Measurements from ENCODE around the gene LIM2.
"Not testable (repeated sequence)": the region's sequence is repeated elsewhere in the genome, so short reads cannot be mapped to it uniquely, and the experiment has no call there.

LIM2 gene

DNA sequence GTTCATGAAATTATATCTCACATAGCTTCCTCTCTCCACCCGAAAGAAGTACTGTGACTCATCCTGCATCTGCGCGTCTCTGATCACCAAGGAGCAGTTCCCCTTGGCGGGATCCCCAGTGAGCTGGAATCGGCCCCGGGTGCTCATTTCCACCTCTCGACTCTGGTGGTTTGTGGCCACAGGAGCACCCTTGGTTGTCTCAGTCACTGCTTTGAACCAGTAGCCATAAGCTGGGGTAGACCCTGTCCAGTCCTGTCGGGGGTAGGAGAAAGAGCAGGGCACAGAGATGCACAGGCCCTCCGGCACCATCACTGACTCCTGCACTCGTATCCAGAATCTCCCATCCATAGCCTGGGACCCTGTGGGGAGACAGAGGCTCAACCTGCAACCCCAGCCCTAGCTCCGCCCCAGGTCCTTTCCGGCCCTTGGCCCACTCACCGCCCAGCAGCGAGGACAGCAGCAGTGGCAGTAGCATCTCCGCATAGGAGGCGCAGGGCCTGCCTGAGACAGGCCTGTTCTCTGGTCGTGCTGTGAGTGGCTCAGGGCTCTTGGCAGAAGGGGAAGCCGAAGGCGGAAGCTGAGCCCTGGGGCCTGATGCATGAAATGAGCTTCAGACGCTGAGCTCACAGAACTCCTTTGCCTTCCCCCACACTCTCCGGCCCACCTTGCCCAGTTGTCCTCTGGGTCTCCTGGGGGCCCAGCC lies 29.5 kb upstream of the LIM2 start, which contains the start of gene SIGLEC10:
TSS of gene SIGLEC10 (minus strand) at position 536 of the 703 bp plus-strand sequence. CDS start at position 475, 61 bp downstream.
- no peaks in the 10 kb centered on the region for H3K9me3 ChIP-seq (ENCODE audit: control insufficient read depth in 2 of 2, low read length in 2 of 2)
- H3K27me3 ChIP-seq (ENCODE audit: control insufficient read depth in 1 of 2, insufficient read depth in 2 of 2, low read length in 2 of 2) = peaks cover 3 to 14% of the 10 kb centered on the region in 2 donors
- H3K27ac ChIP-seq (ENCODE audit: low read length) = no peak within 1 kb of the TSS
- no peak within 1 kb of the TSS for H3K4me3 ChIP-seq (ENCODE audit: low read length in 2 of 2)
- H3K4me1 ChIP-seq (ENCODE audit: control insufficient read depth, insufficient read depth, low read length) = no peaks in the 10 kb centered on the region
- no peaks in the 10 kb centered on the region for H3K36me3 ChIP-seq (ENCODE audit: control insufficient read depth in 2 of 2, insufficient read depth in 2 of 2, low read length in 2 of 2)
- H3K9ac ChIP-seq (ENCODE audit: low read length in 2 of 2) = no peak within 1 kb of the TSS

DNA sequence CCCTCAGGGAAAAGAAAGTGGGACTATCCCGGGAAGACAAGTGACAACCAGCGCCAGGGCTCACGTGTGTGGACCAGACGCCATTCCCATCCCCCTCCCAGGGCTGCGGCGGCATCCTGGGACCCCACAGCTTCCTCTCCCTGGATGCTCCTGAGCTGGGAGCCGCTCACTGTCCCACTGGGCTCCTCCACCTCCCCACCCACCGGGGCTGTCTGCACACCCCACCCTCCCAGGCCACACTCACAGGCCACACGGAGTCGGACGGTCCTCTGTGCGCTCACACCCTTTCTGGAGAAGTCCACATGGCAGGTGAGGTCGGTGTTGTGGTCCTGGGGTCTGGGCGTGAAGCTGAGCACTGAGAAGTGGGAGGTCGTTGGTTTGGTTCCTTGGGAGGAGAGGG lies 28.6 kb upstream of the LIM2 start:
- not testable (repeated sequence) for H3K9me3 ChIP-seq (ENCODE audit: control insufficient read depth in 2 of 2, low read length in 2 of 2); H3K4me3 ChIP-seq (ENCODE audit: low read length in 2 of 2); H3K36me3 ChIP-seq (ENCODE audit: control insufficient read depth in 2 of 2, insufficient read depth in 2 of 2, low read length in 2 of 2); H3K27ac ChIP-seq (ENCODE audit: low read length); H3K4me1 ChIP-seq (ENCODE audit: control insufficient read depth, insufficient read depth, low read length); H3K9ac ChIP-seq (ENCODE audit: low read length in 2 of 2)
- H3K27me3 ChIP-seq (ENCODE audit: control insufficient read depth in 1 of 2, insufficient read depth in 2 of 2, low read length in 2 of 2) = peaks cover 3 to 12% of the 10 kb centered on the region in 2 donors

DNA sequence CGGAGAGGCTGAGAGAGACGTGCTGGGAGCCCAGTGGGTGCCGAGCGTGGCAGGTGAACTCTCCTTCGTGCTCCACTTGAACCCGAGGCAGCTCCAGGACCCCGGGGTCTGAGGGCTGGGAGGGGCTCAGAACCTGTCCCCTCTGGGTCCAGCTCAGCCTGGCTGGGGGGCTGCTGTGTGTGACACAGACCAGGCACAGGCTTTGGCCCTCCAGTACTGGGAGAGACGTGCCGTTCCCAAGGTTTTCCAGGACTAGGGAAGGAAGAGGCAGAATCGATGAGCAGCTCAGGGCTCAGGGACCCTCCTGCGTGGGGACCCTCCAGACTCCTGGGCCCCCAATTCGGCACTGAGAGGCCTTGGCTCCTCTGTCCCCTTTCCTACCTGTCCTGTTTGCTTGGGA lies 27.4 kb upstream of the LIM2 start:
- no peaks in the 10 kb centered on the region for H3K36me3 ChIP-seq (ENCODE audit: control insufficient read depth in 2 of 2, insufficient read depth in 2 of 2, low read length in 2 of 2)

DNA sequence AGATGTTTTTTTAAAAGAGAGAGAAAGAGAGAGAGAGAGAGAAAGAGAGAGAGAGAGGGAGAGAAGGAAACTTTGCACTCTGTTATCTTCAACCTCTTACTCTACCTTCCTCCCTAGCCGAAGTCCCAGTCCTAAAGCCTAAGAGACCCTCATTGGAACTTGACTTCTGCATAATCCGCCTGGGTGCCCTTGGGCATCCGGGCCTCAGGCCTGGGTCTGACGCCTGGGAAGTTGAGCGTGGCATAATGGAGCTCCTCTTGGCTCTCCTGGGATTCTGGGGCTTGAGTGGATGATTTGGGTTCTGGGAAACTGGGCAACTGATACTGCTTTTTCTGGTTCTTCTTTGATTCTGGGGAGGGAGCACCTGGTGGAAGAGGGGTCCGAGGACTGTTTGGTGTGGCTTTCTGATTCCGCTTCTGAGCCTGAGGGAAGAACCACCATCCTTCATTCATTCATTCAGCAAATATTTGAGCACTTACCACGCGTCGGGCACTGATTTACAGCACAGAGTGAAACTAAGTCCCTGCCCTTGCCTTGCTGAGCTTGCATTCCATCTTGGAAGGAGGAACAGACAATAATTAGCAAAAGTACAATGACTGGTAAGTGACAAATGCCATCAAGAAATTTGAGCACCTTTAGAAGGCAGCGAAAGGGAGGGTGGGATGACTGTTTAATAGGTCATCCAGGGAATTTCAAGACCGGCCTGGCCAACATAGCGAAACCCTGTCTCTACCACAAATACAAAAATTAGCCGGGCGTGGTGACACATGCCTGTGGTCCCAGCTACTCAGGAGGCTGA lies 23.4 kb upstream of the LIM2 start:
- Histone ChIP-seq H3K27ac (ENCODE audit: low read length) (no peak overlapping the region), H3K9me3 (ENCODE audit: control insufficient read depth in 2 of 2, low read length in 2 of 2) (peaks cover 0 to 2% of the 10 kb centered on the region in 2 donors), H3K27me3 (ENCODE audit: control insufficient read depth in 1 of 2, insufficient read depth in 2 of 2, low read length in 2 of 2) (peaks cover 2 to 4% of the 10 kb centered on the region in 2 donors), H3K36me3 (ENCODE audit: control insufficient read depth in 2 of 2, insufficient read depth in 2 of 2, low read length in 2 of 2) (no peaks in the 10 kb centered on the region), H3K9ac (ENCODE audit: low read length in 2 of 2) (no peak overlapping the region), H3K4me3 (ENCODE audit: low read length in 2 of 2) (no peak overlapping the region), H3K4me1 (ENCODE audit: control insufficient read depth, insufficient read depth, low read length) (no peaks in the 10 kb centered on the region)

More for the DNA sequence above, 27.4 kb upstream of the LIM2 start:
- Histone ChIP-seq H3K4me3 (ENCODE audit: low read length in 2 of 2) (no peak overlapping the region), H3K9me3 (ENCODE audit: control insufficient read depth in 2 of 2, low read length in 2 of 2) (no peaks in the 10 kb centered on the region), H3K27ac (ENCODE audit: low read length) (no peak overlapping the region), H3K9ac (ENCODE audit: low read length in 2 of 2) (no peak overlapping the region), H3K27me3 (ENCODE audit: control insufficient read depth in 1 of 2, insufficient read depth in 2 of 2, low read length in 2 of 2) (peaks cover 4 to 7% of the 10 kb centered on the region in 2 donors), H3K4me1 (ENCODE audit: control insufficient read depth, insufficient read depth, low read length) (no peaks in the 10 kb centered on the region)

DNA sequence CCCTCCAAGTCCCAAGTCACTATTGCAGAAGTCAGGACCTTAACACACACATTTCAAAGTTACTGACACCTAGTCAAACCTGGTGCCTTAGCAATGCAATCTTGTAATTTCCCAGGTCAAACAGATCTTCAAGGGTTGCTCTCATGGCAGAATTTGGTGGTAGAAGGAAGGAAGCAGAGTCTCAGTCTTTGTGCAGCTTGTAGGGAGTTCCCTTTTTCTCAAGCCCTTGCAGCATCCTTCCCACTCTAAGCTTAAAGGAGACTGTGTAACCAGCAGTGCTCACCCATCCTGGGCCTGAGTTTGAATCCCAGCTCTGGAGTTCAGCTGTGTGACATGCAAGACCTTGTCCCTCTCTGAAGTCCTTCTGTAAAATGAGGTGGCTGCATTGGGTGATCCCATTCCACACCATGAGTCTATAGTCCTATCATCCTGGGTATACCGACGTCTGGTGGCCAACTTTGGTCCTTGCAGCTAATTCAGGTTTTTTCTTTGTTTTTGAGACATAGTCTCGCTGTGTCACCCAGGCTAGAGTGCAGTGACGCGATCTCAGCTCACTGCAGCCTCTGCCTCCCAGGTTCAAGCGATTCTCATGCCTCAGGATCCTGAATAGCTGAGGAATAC lies 19.8 kb upstream of the LIM2 start:
- Histone ChIP-seq H3K36me3 (ENCODE audit: control insufficient read depth in 2 of 2, insufficient read depth in 2 of 2, low read length in 2 of 2) (no peaks in the 10 kb centered on the region), H3K4me3 (ENCODE audit: low read length in 2 of 2) (no peak overlapping the region), H3K27ac (ENCODE audit: low read length) (no peak overlapping the region), H3K27me3 (ENCODE audit: control insufficient read depth in 1 of 2, insufficient read depth in 2 of 2, low read length in 2 of 2) (peaks cover 0 to 4% of the 10 kb centered on the region in 2 donors), H3K9ac (ENCODE audit: low read length in 2 of 2) (no peak overlapping the region), H3K9me3 (ENCODE audit: control insufficient read depth in 2 of 2, low read length in 2 of 2) (peaks cover 0 to 3% of the 10 kb centered on the region in 2 donors), H3K4me1 (ENCODE audit: control insufficient read depth, insufficient read depth, low read length) (no peaks in the 10 kb centered on the region)

DNA sequence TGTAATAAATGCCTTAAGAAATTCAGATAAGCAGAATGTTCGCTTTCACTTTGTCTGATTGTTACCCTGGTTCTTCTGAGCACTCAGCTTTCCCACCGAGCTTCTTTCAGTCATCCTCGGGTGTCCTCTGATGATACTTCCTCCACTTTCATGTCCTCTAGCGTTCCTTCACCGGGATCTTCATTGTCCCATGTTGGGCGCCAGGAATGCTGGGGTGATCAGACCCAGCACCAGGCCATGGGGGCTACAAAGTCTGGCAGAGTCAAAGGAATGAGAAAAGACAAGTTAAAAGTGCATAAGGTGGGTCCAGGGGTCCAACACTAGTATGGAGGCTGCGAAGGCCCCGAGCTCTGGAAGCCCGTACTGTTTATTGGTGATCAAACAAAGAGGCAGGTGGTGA lies 14.3 kb upstream of the LIM2 start:
- peaks cover 4 to 9% of the 10 kb centered on the region in 2 donors for H3K9me3 ChIP-seq (ENCODE audit: control insufficient read depth in 2 of 2, low read length in 2 of 2)
- H3K27ac ChIP-seq (ENCODE audit: low read length) = no peak overlapping the region
- no peaks in the 10 kb centered on the region for H3K27me3 ChIP-seq (ENCODE audit: control insufficient read depth in 1 of 2, insufficient read depth in 2 of 2, low read length in 2 of 2)

DNA sequence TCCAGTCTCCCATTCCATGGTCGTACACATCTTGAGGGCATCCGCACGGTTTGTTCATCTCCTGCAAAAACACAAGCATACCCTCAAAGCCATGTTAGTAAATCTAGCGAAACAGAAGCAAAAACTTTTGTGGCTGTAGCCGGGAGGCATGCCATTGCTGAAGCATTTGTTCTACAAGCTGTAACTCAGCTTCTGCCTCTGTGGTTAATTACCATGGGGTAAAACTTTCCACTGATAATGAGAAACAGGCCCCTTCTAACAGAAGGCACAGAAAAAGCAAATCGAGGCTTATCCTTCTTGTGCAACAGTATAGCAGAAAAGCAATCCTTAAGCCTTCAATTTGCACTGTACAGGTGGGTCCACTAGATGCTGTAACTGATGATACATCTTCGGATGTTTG lies 12.2 kb upstream of the LIM2 start:
- H3K9ac ChIP-seq (ENCODE audit: low read length in 2 of 2); H3K36me3 ChIP-seq (ENCODE audit: control insufficient read depth in 2 of 2, insufficient read depth in 2 of 2, low read length in 2 of 2); H3K27ac ChIP-seq (ENCODE audit: low read length); H3K27me3 ChIP-seq (ENCODE audit: control insufficient read depth in 1 of 2, insufficient read depth in 2 of 2, low read length in 2 of 2); H3K4me3 ChIP-seq (ENCODE audit: low read length in 2 of 2); H3K9me3 ChIP-seq (ENCODE audit: control insufficient read depth in 2 of 2, low read length in 2 of 2); H3K4me1 ChIP-seq (ENCODE audit: control insufficient read depth, insufficient read depth, low read length): not testable (repeated sequence)

More for the DNA sequence above, 14.3 kb upstream of the LIM2 start:
- Histone ChIP-seq H3K4me3 (ENCODE audit: low read length in 2 of 2) (no peak overlapping the region), H3K36me3 (ENCODE audit: control insufficient read depth in 2 of 2, insufficient read depth in 2 of 2, low read length in 2 of 2) (no peaks in the 10 kb centered on the region), H3K4me1 (ENCODE audit: control insufficient read depth, insufficient read depth, low read length) (no peaks in the 10 kb centered on the region), H3K9ac (ENCODE audit: low read length in 2 of 2) (no peak overlapping the region)

DNA sequence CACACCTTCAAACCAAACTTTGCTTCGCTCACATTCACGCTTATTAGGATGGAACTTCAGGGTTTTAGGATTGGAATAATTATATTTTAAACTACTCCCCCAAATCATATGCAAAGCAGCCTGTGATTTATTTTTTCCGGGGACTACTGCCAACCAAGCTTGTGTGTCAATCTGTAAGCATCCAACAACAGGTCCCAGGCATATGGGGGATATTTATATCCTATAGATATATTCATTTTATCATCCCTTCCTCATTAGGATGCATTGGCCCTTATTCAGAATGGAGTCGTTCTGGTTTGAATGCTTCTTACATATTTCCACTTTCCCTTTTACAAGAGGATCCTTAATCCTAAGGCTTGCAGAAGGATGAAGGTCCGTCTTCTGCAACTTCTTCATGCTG lies 11.5 kb upstream of the LIM2 start:
- Histone ChIP-seq H3K9me3 (ENCODE audit: control insufficient read depth in 2 of 2, low read length in 2 of 2) (peaks cover 4 to 6% of the 10 kb centered on the region in 2 donors), H3K4me1 (ENCODE audit: control insufficient read depth, insufficient read depth, low read length) (peaks cover 6% of the 10 kb centered on the region), H3K36me3 (ENCODE audit: control insufficient read depth in 2 of 2, insufficient read depth in 2 of 2, low read length in 2 of 2) (no peaks in the 10 kb centered on the region), H3K9ac (ENCODE audit: low read length in 2 of 2) (no peak overlapping the region), H3K4me3 (ENCODE audit: low read length in 2 of 2) (no peak overlapping the region), H3K27ac (ENCODE audit: low read length) (no peak overlapping the region), H3K27me3 (ENCODE audit: control insufficient read depth in 1 of 2, insufficient read depth in 2 of 2, low read length in 2 of 2) (no peaks in the 10 kb centered on the region)

DNA sequence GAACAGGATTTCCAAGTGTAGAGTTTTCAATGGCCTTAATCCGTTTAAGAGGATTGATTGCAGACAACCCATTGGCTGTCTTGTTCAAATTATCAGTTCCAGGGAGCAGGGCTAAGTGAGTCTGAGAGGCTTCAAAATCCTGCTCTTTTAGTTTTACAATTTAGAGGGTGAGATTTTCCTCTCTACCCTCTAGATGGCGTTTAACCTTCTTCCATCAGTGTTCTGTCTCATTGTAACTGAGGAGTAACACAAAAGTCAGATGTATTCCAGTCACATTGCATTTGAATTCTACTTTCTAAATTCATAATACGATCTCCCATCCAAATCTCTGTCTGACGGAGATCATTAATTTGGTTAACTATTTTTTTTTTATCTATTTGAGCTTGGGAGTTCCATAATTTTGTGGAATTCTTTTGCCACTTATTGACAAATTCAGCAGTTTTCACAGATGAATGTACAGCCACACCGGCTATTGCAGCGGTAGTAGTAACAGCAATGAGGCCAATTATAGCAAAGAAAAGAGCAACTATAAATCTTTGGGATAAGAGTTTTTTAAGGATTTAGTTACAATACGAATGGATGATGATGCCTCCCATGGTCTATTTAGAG lies 10.4 kb upstream of the LIM2 start:
- no peak overlapping the region for H3K4me3 ChIP-seq (ENCODE audit: low read length in 2 of 2)
- H3K9me3 ChIP-seq (ENCODE audit: control insufficient read depth in 2 of 2, low read length in 2 of 2) = peaks cover 4 to 6% of the 10 kb centered on the region in 2 donors
- no peaks in the 10 kb centered on the region for H3K36me3 ChIP-seq (ENCODE audit: control insufficient read depth in 2 of 2, insufficient read depth in 2 of 2, low read length in 2 of 2)
- no peak overlapping the region for H3K27ac ChIP-seq (ENCODE audit: low read length)
- no peak overlapping the region for H3K9ac ChIP-seq (ENCODE audit: low read length in 2 of 2)
- H3K27me3 ChIP-seq (ENCODE audit: control insufficient read depth in 1 of 2, insufficient read depth in 2 of 2, low read length in 2 of 2) = no peaks in the 10 kb centered on the region
- peaks cover 11% of the 10 kb centered on the region for H3K4me1 ChIP-seq (ENCODE audit: control insufficient read depth, insufficient read depth, low read length)

DNA sequence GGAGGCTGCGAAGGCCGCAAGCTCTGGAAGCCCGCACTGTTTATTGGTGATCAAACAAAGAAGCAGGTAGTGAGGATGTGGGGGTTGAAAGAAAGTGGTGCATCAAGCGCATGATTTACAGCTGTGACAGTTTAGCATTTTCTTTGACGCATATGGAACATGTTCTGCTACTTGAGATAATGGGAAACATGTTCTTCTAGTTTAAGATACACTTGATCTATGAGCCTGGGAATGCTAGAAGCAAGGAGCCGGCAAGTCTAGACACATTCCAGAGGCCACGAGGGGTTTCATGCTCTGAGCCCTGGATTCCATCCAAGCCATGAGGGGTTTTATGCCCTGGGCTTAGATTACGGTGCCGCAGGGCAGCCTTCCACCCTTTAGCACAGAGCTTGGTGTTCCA lies 9.7 kb upstream of the LIM2 start:
- H3K4me3 ChIP-seq (ENCODE audit: low read length in 2 of 2); H3K9me3 ChIP-seq (ENCODE audit: control insufficient read depth in 2 of 2, low read length in 2 of 2); H3K27ac ChIP-seq (ENCODE audit: low read length); H3K36me3 ChIP-seq (ENCODE audit: control insufficient read depth in 2 of 2, insufficient read depth in 2 of 2, low read length in 2 of 2); H3K9ac ChIP-seq (ENCODE audit: low read length in 2 of 2); H3K27me3 ChIP-seq (ENCODE audit: control insufficient read depth in 1 of 2, insufficient read depth in 2 of 2, low read length in 2 of 2): not testable (repeated sequence)
- H3K4me1 ChIP-seq (ENCODE audit: control insufficient read depth, insufficient read depth, low read length) = peaks cover 11% of the 10 kb centered on the region

All from stomach smooth muscle (tissue), 2 donors.